ENCODE measurements around the gene BIK.

The BIK gene

DNA sequence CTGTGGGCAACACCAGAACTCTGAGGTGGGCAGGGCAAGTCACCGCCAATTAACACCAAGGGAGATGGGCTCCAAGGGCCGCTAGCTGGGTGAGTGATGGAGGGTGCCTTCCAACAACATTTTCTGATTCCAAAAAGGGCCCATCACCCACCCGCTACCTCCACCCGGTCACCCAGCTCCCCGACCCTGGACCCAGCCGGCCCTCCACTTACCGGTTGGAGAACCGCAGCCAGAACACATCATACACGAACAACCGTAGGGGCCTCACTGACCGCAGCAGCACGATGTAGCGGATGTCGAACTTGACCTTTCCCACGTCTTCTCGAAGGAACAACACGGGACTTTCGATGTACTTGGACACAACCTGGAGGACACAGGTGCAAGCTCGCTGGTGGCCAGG lies 61.6 kb downstream of the BIK start:
- Histone ChIP-seq H2BK12ac (ENCODE audit: low read length) (no peak overlapping the region), H2BK15ac (ENCODE audit: low read length) (no peak overlapping the region), H3K18ac (ENCODE audit: low read length) (no peak overlapping the region), H2AFZ (ENCODE audit: low read length) (no peak overlapping the region), H3K27ac (replicated peaks; ENCODE audit: low read length) (no peak overlapping the region), H3K27me3 (ENCODE audit: control insufficient read depth in 3 of 3, insufficient read depth in 3 of 3, low read depth in 1 of 3, low read length in 3 of 3) (no peaks in the 10 kb centered on the region), H3K9me3 (replicated peaks in 1 of 2; ENCODE audit: control insufficient read depth in 2 of 2, insufficient read depth in 1 of 2, low read depth in 1 of 2, low read length in 2 of 2) (peaks cover 0 to 2% of the 10 kb centered on the region in 2 donors), H3K23ac (ENCODE audit: low read depth, low read length, poor library complexity) (no peak overlapping the region), H4K8ac (ENCODE audit: low read depth, low read length) (no peak overlapping the region), H3K4me3 (ENCODE audit: low read length in 2 of 2) (no peak overlapping the region), H4K91ac (ENCODE audit: low read depth, low read length, poor library complexity) (no peak overlapping the region), H2BK120ac (ENCODE audit: low read depth, low read length) (no peak overlapping the region), H3K79me1 (ENCODE audit: low read depth, low read length) (no peaks in the 10 kb centered on the region), H3K9ac (ENCODE audit: low read depth, low read length, poor library complexity) (no peak overlapping the region), H3K4me2 (ENCODE audit: insufficient read depth, low read length, poor library complexity, severe bottlenecking) (no peak overlapping the region), H3K4me1 (ENCODE audit: control insufficient read depth in 2 of 2, insufficient read depth in 1 of 2, low read depth in 1 of 2, low read length in 2 of 2) (no peaks in the 10 kb centered on the region), H2BK5ac (ENCODE audit: low read length) (no peak overlapping the region), H2AK5ac (ENCODE audit: low read depth, low read length) (no peak overlapping the region), H3K36me3 (replicated peaks in 1 of 2; ENCODE audit: control insufficient read depth in 2 of 2, insufficient read depth in 2 of 2, low read length in 2 of 2) (peaks cover 69 to 91% of the 10 kb centered on the region in 2 donors), H3K14ac (ENCODE audit: low read length) (no peak overlapping the region), H3K4ac (ENCODE audit: low read length) (no peak overlapping the region)
- WGBS, 2 donors (ENCODE audit: extremely low coverage in 2 of 2, insufficient read length in 2 of 2, insufficient replicate concordance in 1 of 2): no CpG with 5 or more reads among the region's 19 CpGs
- no peak for DNase-seq (ENCODE audit: low spot score)

- no peak overlapping the region for H3K18ac ChIP-seq (ENCODE audit: low read length)
- H3K27me3 ChIP-seq (ENCODE audit: control insufficient read depth in 3 of 3, insufficient read depth in 3 of 3, low read depth in 1 of 3, low read length in 3 of 3): no peaks in the 10 kb centered on the region
- no peak overlapping the region for H2BK120ac ChIP-seq (ENCODE audit: low read depth, low read length)
- H2BK12ac ChIP-seq (ENCODE audit: low read length): peak overlapping the region; percentile 10
- no peak overlapping the region for H2BK15ac ChIP-seq (ENCODE audit: low read length)
- peaks cover 2% of the 10 kb centered on the region for H3K79me1 ChIP-seq (ENCODE audit: low read depth, low read length)
- H3K4me3 ChIP-seq (ENCODE audit: low read length in 2 of 2): no peak overlapping the region
- H3K4me1 ChIP-seq (ENCODE audit: control insufficient read depth in 2 of 2, insufficient read depth in 1 of 2, low read depth in 1 of 2, low read length in 2 of 2): no peaks in the 10 kb centered on the region
- peak overlapping the region; percentile 21 for H3K9ac ChIP-seq (ENCODE audit: low read depth, low read length, poor library complexity)
- no peak for DNase-seq (ENCODE audit: low spot score)
- WGBS, 2 donors (ENCODE audit: extremely low coverage in 2 of 2, insufficient read length in 2 of 2, insufficient replicate concordance in 1 of 2): no CpG with 5 or more reads among the region's 9 CpGs
- no peak overlapping the region for H3K14ac ChIP-seq (ENCODE audit: low read length)
- no peak overlapping the region for H3K23ac ChIP-seq (ENCODE audit: low read depth, low read length, poor library complexity)
- H3K36me3 ChIP-seq (replicated peaks in 1 of 2; ENCODE audit: control insufficient read depth in 2 of 2, insufficient read depth in 2 of 2, low read length in 2 of 2): peaks cover 62 to 88% of the 10 kb centered on the region in 2 donors
- no peak overlapping the region for H4K91ac ChIP-seq (ENCODE audit: low read depth, low read length, poor library complexity)
- no peak overlapping the region for H3K27ac ChIP-seq (replicated peaks; ENCODE audit: low read length)
- no peak overlapping the region for H2BK5ac ChIP-seq (ENCODE audit: low read length)
- peaks cover 0 to 2% of the 10 kb centered on the region in 2 donors for H3K9me3 ChIP-seq (replicated peaks in 1 of 2; ENCODE audit: control insufficient read depth in 2 of 2, insufficient read depth in 1 of 2, low read depth in 1 of 2, low read length in 2 of 2)
- H2AFZ ChIP-seq (ENCODE audit: low read length): no peak overlapping the region
- no peak overlapping the region for H3K4me2 ChIP-seq (ENCODE audit: insufficient read depth, low read length, poor library complexity, severe bottlenecking)
- no peak overlapping the region for H3K4ac ChIP-seq (ENCODE audit: low read length)
- H4K8ac ChIP-seq (ENCODE audit: low read depth, low read length): no peak overlapping the region
- H2AK5ac ChIP-seq (ENCODE audit: low read depth, low read length): no peak overlapping the region
Measured at GRCh38 chr22:43173566-43173965, 63.0 kb downstream of the BIK start.

DNA sequence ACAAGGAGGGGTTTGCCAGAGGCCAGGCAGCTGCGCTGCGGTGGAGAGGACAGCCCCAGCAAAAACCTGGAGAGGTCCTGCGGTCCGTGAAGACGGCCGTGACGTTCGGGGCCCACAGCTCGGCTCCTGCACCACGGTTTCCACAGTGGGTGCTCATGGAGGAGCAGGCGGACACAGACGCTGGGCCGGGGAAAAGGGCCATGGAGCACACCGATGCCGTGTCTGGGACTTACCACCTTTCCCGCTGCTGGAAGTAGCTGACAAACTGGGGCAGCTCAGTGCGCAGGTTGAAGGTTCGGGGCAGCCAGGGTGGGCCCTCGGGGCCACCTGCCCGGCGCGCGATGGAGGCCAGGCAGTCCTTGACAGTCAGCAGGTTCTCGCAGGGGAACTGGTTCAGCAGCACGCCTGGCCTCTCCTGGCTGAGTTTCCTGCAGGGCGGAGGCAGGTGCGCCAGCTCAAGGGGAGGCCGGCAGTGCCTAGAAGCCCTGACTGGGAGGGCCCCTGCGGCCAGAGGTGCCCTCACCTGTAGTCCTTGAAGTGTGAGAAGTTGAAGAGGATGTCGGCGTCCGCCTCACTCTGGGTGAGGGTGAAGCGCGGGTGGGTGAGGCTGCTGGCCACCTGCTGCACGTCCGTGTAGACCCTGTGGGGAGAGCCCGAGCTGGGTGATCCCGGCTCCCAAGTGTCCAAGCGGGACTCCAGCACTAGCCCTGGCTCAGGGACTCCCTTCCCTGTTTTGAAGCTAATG lies 63.6 kb downstream of the BIK start:
- Histone ChIP-seq H3K79me1 (ENCODE audit: low read depth, low read length) (peaks cover 6% of the 10 kb centered on the region), H3K9ac (ENCODE audit: low read depth, low read length, poor library complexity) (no peak overlapping the region), H2AFZ (ENCODE audit: low read length) (no peak overlapping the region), H3K27ac (replicated peaks; ENCODE audit: low read length) (no peak overlapping the region), H2BK15ac (ENCODE audit: low read length) (no peak overlapping the region), H3K14ac (ENCODE audit: low read length) (no peak overlapping the region), H3K4me1 (ENCODE audit: control insufficient read depth in 2 of 2, insufficient read depth in 1 of 2, low read depth in 1 of 2, low read length in 2 of 2) (no peaks in the 10 kb centered on the region), H2BK120ac (ENCODE audit: low read depth, low read length) (no peak overlapping the region), H4K8ac (ENCODE audit: low read depth, low read length) (no peak overlapping the region), H3K4me3 (ENCODE audit: low read length in 2 of 2) (no peak overlapping the region), H3K27me3 (ENCODE audit: control insufficient read depth in 3 of 3, insufficient read depth in 3 of 3, low read depth in 1 of 3, low read length in 3 of 3) (no peaks in the 10 kb centered on the region), H4K91ac (ENCODE audit: low read depth, low read length, poor library complexity) (no peak overlapping the region), H3K23ac (ENCODE audit: low read depth, low read length, poor library complexity) (peak overlapping the region; percentile 20), H3K18ac (ENCODE audit: low read length) (no peak overlapping the region), H3K4me2 (ENCODE audit: insufficient read depth, low read length, poor library complexity, severe bottlenecking) (no peak overlapping the region), H2AK5ac (ENCODE audit: low read depth, low read length) (no peak overlapping the region), H3K4ac (ENCODE audit: low read length) (no peak overlapping the region), H3K36me3 (replicated peaks in 1 of 2; ENCODE audit: control insufficient read depth in 2 of 2, insufficient read depth in 2 of 2, low read length in 2 of 2) (peaks cover 68 to 89% of the 10 kb centered on the region in 2 donors), H2BK12ac (ENCODE audit: low read length) (no peak overlapping the region), H3K9me3 (replicated peaks in 1 of 2; ENCODE audit: control insufficient read depth in 2 of 2, insufficient read depth in 1 of 2, low read depth in 1 of 2, low read length in 2 of 2) (peaks cover 0 to 4% of the 10 kb centered on the region in 2 donors), H2BK5ac (ENCODE audit: low read length) (no peak overlapping the region)
- WGBS, 2 donors (ENCODE audit: extremely low coverage in 2 of 2, insufficient read length in 2 of 2, insufficient replicate concordance in 1 of 2): no CpG with 5 or more reads among the region's 39 CpGs
- DNase-seq (ENCODE audit: low spot score): no peak

- no peak overlapping the region for H3K18ac ChIP-seq (ENCODE audit: low read length)
- H3K27ac ChIP-seq (replicated peaks; ENCODE audit: low read length): no peak overlapping the region
- no peaks in the 10 kb centered on the region for H3K4me1 ChIP-seq (ENCODE audit: control insufficient read depth in 2 of 2, insufficient read depth in 1 of 2, low read depth in 1 of 2, low read length in 2 of 2)
- peaks cover 71 to 89% of the 10 kb centered on the region in 2 donors for H3K36me3 ChIP-seq (replicated peaks in 1 of 2; ENCODE audit: control insufficient read depth in 2 of 2, insufficient read depth in 2 of 2, low read length in 2 of 2)
- no peaks in the 10 kb centered on the region for H3K27me3 ChIP-seq (ENCODE audit: control insufficient read depth in 3 of 3, insufficient read depth in 3 of 3, low read depth in 1 of 3, low read length in 3 of 3)
- peaks cover 0 to 6% of the 10 kb centered on the region in 2 donors for H3K9me3 ChIP-seq (replicated peaks in 1 of 2; ENCODE audit: control insufficient read depth in 2 of 2, insufficient read depth in 1 of 2, low read depth in 1 of 2, low read length in 2 of 2)
- peaks cover 7% of the 10 kb centered on the region for H3K79me1 ChIP-seq (ENCODE audit: low read depth, low read length)
- WGBS, 2 donors (ENCODE audit: extremely low coverage in 2 of 2, insufficient read length in 2 of 2, insufficient replicate concordance in 1 of 2): no CpG with 5 or more reads among the region's 9 CpGs
- H3K23ac ChIP-seq (ENCODE audit: low read depth, low read length, poor library complexity): peak overlapping the region; percentile 80
- H4K8ac ChIP-seq (ENCODE audit: low read depth, low read length): no peak overlapping the region
- no peak overlapping the region for H2BK120ac ChIP-seq (ENCODE audit: low read depth, low read length)
- no peak overlapping the region for H2AFZ ChIP-seq (ENCODE audit: low read length)
- H3K9ac ChIP-seq (ENCODE audit: low read depth, low read length, poor library complexity): no peak overlapping the region
- no peak overlapping the region for H3K4ac ChIP-seq (ENCODE audit: low read length)
- no peak overlapping the region for H2BK15ac ChIP-seq (ENCODE audit: low read length)
- no peak overlapping the region for H3K4me2 ChIP-seq (ENCODE audit: insufficient read depth, low read length, poor library complexity, severe bottlenecking)
- no peak for DNase-seq (ENCODE audit: low spot score)
- H2BK5ac ChIP-seq (ENCODE audit: low read length): no peak overlapping the region
- H3K14ac ChIP-seq (ENCODE audit: low read length): no peak overlapping the region
- H3K4me3 ChIP-seq (ENCODE audit: low read length in 2 of 2): no peak overlapping the region
- peak overlapping the region; percentile 35 for H2AK5ac ChIP-seq (ENCODE audit: low read depth, low read length)
- no peak overlapping the region for H2BK12ac ChIP-seq (ENCODE audit: low read length)
- H4K91ac ChIP-seq (ENCODE audit: low read depth, low read length, poor library complexity): no peak overlapping the region
Measured at GRCh38 chr22:43174941-43175531, 64.5 kb downstream of the BIK start.

Data from neuronal stem cell (in vitro differentiated cells).